Superior temporal gyrus (tissue), 1 donor: ENCODE results near the gene KCNAB1.
A peak's percentile ranks its signal among the peaks of the same experiment; 100 is the strongest.
"Not testable (repeated sequence)": the region's sequence is repeated elsewhere in the genome, so short reads cannot be mapped to it uniquely, and the experiment has no call there.

Experiments used
- DNase-seq: peaks from one replicate; pipeline ENCODE4 v3.0.0-alpha.2; 2016; ENCODE audit errors: extremely low spot score

The KCNAB1 gene

DNA sequence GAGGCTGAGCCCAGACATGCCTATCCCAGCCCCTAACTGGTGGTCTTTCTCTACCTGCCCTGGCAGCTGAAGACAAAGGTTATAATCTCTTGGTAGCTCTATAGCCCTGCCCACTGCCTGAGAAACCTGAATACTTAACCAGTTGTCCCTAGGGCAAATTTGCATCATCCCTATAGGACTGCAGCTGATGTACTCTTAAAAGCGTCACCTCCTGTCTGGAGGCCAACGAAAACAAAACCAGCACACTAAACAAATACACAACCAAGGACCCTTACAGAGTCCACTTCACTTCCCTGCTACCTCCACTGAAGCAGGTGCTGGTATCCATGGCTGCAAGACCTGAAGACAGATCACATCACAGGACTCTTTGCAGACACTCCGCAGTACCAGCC, 98.0 kb downstream of the KCNAB1 start:
- no peak for DNase-seq

DNA sequence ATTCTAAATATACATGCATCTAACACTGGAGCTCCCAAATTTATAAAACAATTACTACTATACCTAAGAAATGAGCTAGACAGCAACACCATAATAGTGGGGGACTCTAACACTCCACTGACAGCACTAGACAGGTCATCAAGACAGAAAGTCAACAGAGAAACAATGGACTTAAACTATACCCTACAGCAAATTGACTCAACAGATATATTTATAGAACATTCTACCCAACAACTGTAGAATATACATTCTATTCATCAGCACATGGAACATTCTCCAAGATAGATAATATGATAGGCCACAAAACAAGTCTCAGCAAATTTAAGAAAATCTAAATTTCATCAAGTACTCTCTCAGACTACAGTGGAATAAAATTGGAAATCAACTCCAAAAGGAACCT, 102.0 kb downstream of the KCNAB1 start:
- DNase-seq, result not testable (repeated sequence)

DNA sequence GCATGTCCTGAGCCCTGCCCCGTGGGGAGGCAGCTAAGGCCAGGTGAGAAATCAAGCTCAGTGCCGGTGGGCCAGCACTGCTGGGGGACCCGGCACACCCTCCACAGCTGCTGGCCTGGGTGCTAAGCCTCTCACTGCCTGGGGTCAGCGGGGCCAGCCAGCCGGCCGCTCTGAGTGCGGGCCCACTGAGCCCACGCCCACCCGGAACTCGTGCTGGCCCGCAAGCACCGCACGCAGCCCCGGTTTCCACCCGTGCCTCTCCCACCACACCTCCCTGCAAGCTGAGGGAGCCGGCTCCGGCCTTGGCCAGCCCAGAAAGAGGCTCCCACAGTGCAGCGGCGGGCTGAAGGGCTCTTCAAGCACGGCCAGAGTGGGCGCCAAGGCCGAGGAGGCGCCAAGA, 103.7 kb downstream of the KCNAB1 start:
- not testable (repeated sequence) for DNase-seq

DNA sequence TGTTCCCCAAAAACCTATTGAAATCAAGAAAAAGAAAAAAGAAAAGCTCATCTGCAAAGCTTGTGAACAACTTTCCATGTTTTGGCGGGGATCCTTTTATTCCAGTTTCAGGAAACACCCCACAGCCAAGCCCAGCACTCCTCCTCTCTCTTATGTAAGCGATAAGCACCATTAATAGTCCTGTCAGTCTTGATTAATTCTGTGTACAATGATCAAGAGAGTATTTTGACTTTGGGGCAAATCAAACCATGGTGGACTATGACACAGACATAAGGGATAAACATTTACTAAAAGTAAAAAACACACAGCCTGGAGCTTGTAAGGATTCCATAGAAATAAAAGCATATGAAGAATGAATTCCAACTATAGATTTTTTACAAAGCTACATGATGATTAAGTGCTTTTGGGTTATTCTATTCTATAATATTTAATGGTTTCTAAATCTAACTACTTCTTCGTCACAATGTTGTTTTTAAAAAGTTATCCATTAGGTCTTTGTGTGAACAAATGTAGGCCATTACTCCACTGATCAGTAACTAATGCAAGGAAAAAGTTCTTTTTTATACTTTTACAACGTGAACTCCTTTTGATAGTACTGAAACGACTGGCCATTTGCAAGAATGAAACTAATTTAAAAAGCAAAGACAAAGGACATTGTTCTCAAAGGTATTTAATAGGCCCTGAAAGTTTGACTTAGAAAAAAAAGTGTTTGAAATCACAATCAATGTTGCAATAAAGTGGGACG, 106.5 kb downstream of the KCNAB1 start:
- DNase-seq, result no peak

DNA sequence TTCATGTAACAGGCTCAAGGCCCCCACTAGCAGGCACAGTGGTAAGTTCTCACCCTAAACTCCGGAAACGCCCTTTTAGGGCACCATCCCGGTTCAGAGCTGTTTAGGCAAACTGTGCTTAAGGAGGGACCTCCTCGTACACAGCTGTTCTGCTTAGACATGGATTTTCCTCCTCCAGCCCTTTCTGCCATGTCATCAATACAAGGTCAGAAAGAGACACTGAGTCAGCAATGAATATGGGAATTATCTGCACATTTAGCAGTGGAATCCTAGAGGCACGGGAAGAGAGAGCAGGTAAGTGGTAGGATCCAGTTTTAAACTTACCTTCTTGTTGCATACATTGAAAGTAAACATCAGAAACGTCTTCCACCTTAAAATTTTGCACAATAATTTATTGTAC, 107.3 kb downstream of the KCNAB1 start:
- no peak for DNase-seq

DNA sequence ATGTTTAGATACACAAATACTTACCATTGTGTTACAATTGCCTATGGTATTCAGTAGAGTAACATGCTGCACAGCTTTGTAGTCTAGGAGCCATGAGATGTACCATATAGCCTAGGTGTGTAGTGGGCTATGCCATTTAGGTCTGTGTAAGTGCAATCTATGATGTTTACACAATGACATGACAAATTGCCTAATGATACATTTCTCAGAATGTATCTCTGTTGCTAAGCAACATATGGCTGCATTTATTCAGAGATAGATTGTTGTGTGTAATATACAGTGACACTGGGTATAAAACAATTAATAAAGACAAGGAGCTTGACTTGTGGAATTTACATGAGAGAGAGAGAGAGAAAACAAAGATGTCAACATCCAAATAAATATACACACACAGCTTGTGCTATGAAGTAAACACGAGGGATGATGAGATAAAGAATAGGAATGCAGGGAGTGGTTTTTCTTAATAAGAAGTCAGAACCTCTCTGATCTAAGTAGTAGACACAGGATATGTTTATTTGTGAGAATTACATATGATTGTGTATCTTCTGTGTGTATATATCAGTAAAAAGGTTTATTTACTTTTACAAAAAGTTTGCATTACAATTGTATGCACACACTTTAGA, 110.0 kb downstream of the KCNAB1 start:
- DNase-seq, result no peak

DNA sequence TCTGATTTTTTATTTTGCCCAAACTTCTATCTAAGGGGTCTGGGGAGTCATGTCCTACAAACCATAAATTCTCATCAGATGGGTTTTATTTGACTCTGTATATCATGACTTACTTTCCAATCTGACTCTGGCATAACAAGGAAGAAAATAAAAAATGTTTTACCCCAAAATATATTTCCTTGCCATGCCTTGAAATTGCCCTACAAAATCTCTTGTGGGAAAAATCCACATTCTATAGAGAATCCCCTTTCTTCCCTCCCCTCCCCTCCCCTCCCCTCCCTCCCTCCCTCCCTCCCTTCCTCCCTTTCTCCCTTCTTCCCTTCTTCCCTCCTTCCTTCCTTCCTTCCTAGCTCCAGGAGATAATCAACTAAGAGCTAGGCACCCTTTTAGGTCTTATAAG, 110.8 kb downstream of the KCNAB1 start:
- not testable (repeated sequence) for DNase-seq

DNA sequence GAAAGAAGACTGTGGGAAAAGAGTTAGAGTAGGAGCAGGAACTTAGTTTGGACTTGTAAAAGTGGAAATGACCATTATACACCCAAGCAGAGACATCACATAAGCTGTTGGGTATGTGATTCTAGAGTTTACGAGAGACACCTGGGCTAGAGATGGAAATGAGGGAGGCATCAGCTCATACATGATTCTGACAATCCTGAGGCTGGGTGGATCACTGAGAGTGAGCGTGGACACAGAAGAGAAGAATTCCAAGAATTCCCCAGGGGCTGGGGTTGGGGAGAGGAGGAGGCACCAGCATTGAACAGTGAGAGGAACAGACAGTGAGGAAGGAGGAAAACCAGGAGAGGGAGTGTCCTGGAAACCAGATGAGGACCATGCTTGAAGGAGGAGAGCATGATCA, 113.5 kb downstream of the KCNAB1 start:
- no peak for DNase-seq

DNA sequence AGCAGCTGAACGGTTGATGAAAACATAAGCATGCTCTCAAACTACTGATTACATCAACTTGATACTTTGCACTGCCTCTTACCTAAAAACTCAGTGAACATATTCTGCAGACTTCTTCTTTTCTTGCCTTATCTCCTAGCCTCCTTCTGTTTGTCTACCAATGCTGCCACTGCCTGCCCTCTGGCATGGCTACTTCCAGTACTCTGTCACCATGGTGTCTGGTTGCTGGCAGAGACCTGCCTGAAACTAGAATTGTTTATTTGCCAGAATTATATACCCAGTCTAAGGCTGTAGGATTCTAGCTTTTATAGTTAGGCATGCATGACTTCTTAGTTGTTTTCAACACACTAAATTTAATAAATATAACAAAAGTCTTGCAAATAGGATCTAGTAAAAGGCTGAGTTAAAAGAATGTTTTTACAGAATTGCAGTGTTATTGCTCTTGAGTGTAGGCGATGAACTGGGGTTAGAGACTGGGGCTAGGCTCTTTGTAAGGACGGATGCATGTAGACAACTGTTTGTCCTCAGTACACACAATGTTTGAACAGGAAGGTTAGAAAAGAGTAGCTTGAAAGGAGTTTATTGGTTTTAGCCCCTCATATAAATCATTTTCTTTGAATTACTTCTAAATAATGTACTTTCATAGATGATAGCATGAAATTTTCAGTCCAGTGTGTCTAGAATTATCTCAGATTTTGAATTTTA, 116.3 kb downstream of the KCNAB1 start:
- no peak for DNase-seq

DNA sequence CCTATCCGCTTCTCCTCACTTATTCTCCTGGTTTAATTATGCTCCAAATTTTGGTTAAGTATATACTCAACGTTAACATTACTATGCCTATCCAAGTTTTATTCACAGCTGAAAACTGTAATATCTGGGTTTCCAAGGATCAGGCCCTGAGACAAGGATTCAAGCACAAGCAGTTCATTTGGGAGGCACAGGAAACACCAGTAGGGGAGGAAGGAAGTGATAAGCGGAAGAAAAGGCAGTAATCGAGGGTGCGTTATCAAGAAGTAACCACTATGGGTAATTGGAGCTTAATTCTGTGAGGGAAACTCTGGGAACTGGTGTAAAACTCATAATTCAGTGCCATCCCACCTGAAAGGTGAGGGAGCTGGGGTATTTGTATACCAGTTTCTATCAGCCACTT, 120.3 kb downstream of the KCNAB1 start:
- DNase-seq, result no peak

DNA sequence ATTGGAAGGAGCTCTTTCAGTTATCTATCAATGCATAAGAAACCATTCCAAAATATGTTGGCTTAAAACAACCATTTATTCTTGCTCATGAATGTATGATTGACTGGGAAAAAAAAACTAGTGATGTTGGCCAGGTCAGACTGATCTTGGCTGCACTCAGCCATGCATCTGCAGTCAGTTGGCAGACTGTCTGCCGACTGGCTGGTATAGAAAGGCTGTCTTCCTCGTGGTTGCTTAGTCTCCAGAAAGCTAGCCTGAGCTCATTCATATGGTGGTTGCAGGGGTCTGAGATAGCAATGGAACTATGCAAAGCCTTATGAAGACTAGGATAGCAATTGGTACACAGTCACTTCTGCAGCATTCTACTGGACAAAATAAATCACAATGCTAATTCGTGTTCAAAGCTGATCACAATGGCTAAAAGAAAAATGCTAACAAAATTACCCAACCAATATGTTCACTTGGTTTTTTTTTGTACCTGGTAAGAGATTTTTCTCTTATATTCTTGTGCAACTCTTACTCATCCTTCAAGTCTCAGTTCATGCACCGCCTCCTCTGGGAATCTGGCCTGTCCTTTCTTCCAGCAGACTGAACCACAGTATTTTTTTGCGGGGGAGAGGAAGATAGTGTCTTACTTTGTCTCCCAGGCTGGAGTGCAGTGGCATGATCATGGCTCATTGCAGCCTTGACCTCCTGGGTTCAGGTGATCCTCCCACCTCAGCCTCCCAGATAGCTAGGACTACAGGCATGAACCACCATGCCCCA, 126.8 kb downstream of the KCNAB1 start:
- DNase-seq, result peak; percentile 38

DNA sequence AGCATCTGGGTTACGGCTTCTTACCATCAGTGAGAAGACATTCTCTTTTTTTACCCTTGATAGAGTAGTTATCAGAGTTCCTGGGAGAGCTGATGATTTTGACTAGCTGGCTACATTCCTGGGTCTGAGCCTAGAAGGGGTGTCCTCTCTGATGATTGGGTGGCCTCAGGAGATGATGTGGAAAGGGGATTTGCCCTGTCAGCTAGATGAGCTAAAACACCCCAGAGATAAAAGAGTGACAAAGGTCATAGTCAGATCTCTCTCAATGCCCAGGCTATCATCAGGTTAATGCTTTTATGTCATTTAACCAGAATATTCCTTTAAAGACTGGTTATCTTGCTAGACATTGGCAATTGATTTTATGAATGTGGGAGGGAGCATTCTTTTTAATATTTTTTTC, 130.2 kb downstream of the KCNAB1 start:
- DNase-seq, result no peak

DNA sequence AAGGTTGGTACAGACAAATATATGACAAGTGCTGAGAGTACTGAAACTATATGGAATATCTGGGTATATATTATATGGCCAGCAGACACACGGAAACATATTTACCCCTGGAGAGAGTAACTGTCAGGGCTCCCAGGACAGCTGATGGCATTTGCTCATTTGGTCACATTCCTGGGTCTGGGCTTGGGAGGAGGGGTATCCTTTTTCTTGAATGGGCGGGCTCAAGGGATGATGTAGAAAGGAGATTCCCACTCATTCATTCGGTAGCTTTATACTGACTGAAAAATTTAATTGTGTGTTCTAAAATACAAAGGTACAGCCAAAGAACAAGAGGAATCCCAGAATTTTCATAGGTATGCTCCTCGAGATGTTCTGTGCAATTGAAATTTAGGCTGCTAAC, 131.0 kb downstream of the KCNAB1 start:
- DNase-seq, result no peak

DNA sequence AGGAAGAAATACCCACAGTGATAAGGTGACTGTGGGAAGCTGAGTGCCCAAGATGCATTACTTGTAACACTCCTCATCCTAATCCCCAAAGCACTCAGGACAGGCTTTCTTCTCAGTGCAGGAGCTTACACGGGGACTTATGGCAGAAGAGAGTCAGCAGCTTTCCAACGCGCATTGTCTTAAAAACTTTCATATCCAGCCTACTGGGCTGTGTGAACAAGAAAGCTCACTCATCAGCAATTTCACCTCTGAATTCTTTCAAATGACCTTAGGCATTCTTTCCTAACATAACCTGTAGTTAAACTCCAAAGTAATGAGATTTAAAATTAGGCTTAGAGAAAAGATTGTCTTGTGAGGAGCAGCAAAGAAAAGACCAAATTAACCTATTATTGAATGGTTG, 132.3 kb downstream of the KCNAB1 start:
- no peak for DNase-seq

DNA sequence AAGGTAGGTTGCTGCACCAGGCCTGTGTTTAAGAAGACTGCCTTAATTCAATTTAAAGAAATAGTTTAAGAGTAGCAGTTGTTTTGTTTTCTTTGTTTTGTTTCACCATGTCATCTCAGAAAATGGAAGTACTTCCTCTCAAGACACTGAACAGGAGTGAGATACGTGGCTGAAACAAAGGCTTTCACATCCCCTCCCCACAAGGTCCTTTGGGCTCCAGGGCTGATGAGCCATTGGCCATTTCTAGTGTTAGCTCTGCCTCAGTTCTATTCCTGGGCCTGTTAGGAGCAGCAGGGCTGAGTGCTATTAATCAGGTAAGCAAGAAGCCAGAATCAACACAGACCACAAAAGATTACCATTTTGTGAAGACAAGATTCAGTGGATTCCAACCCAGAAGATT, 132.8 kb downstream of the KCNAB1 start:
- DNase-seq, result no peak

DNA sequence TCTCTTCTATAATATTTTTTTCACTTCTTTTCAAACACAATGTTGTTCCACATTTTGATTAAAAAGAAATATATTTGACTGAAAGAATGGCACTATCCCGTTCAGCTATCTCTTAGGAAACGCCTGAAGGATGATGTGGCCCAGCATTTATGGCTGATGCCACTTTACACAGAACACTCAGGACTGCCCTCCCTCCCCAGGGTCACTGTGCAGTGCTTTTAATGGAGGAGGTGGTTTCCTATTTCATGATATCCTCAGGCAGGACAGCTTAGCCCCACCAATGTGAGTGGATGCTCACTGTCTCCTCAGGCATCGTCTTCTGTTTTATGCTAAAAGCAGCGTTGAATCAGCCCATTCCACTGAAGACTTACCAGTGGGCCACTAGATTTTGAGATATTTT, 135.9 kb downstream of the KCNAB1 start:
- no peak for DNase-seq

DNA sequence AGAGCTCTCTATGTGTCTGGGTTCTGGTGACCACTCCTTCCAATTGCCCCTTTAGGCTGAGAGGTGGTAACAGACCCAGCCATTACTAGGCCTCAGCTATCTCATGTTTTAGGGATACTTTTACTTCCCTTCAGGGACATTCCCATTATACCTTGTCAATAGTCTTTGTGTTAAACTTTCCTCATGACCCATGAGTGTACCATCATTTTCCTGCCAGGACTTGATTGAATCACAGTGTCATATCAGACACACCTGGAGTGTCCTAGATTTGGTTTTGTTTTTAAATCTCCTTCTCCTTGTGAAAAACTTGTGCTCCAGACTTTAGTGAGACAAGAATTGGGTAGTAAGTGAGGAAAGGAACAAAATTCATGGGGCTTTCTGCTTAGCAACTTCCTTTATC, 136.6 kb downstream of the KCNAB1 start:
- no peak for DNase-seq

DNA sequence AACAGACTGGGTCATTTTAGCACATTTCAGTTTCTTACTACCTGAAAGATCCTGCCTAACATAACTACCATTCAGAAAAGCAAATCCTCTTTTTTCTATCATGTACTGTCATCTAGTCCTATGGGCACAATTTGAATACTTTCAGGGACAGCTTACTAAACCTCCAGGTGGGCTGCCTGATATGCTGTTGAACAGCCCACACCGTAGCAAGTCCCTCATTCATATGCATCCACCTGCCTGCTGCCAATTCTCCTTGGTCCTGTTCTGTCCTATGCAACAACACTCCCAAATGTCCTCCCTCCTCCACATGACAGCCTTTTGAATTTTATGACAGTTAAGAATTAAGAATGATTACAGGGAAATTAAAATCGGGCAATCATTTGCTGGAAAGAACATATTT, 137.9 kb downstream of the KCNAB1 start:
- DNase-seq, result no peak

DNA sequence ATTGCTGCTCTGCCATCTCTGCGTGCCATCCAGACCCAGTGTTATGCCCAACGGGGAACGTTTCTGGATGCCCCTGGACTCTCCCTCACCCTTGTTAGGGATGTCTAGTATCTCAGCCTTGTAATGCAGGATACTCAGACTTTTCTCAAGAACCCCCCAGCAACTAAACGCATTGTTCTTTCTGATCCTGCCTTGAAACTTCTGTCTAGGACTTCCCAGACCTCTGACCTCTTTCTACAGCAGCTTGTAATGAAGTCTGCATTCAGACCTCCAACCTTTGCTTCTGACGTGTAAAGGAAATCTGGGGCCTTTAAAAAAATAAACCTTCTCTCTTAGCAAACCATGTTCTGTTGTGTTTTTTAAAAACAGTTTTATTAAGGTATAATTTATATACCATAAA, 139.5 kb downstream of the KCNAB1 start:
- no peak for DNase-seq

DNA sequence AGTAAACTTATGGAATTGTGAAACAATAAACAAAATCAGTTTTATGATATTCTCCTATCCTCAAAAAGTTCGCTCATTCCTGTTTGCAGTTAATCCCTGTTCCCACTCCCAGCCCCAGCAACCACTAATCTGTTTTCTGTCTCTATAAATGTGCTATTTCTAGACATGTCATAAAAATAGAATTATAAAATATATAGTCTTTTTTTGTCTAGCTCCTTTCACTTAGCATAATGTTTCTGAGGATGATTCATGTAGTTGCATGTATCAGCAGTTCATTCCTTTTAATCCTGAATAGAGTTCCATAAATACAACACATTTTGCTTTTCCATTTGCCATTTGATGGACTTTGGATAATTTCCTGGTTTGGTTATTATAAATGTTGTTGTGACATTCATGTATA, 140.0 kb downstream of the KCNAB1 start:
- no peak for DNase-seq

DNA sequence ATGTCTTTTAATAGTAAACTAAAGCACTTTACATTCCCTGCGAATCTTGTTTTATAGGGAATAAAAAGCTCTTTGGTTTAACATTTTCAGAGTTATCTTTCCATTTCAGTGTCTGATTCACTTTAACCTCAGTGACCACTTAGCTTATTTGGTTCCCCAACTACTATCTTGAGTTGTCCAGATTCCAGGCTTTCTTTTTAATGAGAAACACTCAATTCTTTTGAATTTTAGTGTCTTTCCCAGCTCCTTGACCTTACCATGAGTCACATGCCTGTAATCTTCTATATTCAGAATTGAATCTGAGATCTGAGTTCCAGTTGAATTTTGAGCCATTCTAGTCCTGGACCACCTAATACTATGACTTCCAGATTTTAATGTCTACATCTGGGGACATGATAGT, 144.4 kb downstream of the KCNAB1 start:
- DNase-seq, result no peak

DNA sequence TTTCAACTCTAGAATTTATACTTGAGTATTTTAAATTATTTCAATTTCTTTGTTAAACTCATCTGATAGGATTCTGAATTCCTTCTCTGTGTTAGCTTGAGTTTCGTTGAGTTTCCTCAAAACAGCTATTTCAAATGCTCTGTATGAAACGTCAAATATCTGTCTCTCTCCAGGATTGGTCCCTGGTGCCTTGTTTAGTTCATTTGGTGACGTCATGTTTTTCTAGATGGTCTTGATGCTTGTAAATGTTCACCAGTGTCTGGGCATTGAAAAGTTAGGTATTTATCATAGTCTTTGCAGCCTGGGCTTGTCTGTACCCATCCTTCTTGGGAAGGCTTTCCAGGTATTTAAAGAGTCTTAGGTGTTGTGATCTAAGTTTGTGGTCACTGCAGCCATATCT, 151.1 kb downstream of the KCNAB1 start:
- no peak for DNase-seq
